Neural cell (in vitro differentiated cells): ENCODE results near the gene CLEC18C.
"Not testable (repeated sequence)": the region's sequence is repeated elsewhere in the genome, so short reads cannot be mapped to it uniquely, and the experiment has no call there.

Experiments
- CTCF ChIP-seq: fragments of 450-650 bp; IDR thresholded peaks from 2 replicates; pipeline ENCODE4 v1.5.1; 2014; ENCODE audit warnings: antibody characterized with exemption, mild to moderate bottlenecking, moderate library complexity; ENCODE audit not compliant: poor library complexity, severe bottlenecking
- TAF1 ChIP-seq: IDR thresholded peaks from 2 replicates; pipeline ENCODE4 v1.6.1; 2012; ENCODE audit warnings: low read depth

- not testable (repeated sequence) for TF ChIP-seq CTCF, TAF1
Observed at GRCh38 chr16:70198666-70199065, 25.1 kb downstream of the CLEC18C start.
